WERI-Rb-1 (cell line): ENCODE results near the gene NFAM1.
A peak's percentile ranks its signal among the peaks of the same experiment; 100 is the strongest.

Experiments
- DNase-seq: peaks from one replicate; pipeline ENCODE4 v3.0.0-alpha.2; 2020
- H3K27ac ChIP-seq: fragments of 250-450 bp; sonication (Bioruptor Pico); 2 replicates; pipeline ENCODE4 v1.5.1; 2020; ENCODE audit warnings: mild to moderate bottlenecking, moderate library complexity
- H3K27me3 ChIP-seq: fragments of 250-450 bp; sonication (Bioruptor Pico); 2 replicates; pipeline ENCODE4 v1.5.1; 2021; ENCODE audit warnings: mild to moderate bottlenecking, low read depth, moderate library complexity; ENCODE audit not compliant: insufficient read depth, severe bottlenecking
- H3K36me3 ChIP-seq: fragments of 250-450 bp; sonication (Bioruptor Pico); 2 replicates; pipeline ENCODE4 v1.5.1; 2020; ENCODE audit warnings: mild to moderate bottlenecking, moderate library complexity
- H3K4me3 ChIP-seq: 2 replicates; pipeline ENCODE4 v1.5.1; 2011; ENCODE audit warnings: low read depth, mild to moderate bottlenecking, control low read depth, low read length
- H3K9me3 ChIP-seq: fragments of 250-450 bp; sonication (Bioruptor Pico); 2 replicates; pipeline ENCODE4 v1.5.1; 2021; ENCODE audit warnings: mild to moderate bottlenecking, moderate library complexity; ENCODE audit not compliant: severe bottlenecking
- TF ChIP-seq, protein P1 (sequence below): IDR thresholded peaks from 2 replicates; pipeline ENCODE4 v1.5.1; 2011; ENCODE audit warnings: low read depth, mild to moderate bottlenecking, control low read depth, inconsistent platforms, low read length

Gene NFAM1

GRCh38 chr22:42356533-42356932 is 75.7 kb downstream of the NFAM1 start:
- H3K27ac ChIP-seq: no peak overlapping the region
- H3K4me3 ChIP-seq: no peak overlapping the region
- TF ChIP-seq, protein P1, sequence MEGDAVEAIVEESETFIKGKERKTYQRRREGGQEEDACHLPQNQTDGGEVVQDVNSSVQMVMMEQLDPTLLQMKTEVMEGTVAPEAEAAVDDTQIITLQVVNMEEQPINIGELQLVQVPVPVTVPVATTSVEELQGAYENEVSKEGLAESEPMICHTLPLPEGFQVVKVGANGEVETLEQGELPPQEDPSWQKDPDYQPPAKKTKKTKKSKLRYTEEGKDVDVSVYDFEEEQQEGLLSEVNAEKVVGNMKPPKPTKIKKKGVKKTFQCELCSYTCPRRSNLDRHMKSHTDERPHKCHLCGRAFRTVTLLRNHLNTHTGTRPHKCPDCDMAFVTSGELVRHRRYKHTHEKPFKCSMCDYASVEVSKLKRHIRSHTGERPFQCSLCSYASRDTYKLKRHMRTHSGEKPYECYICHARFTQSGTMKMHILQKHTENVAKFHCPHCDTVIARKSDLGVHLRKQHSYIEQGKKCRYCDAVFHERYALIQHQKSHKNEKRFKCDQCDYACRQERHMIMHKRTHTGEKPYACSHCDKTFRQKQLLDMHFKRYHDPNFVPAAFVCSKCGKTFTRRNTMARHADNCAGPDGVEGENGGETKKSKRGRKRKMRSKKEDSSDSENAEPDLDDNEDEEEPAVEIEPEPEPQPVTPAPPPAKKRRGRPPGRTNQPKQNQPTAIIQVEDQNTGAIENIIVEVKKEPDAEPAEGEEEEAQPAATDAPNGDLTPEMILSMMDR: no peak

DNA sequence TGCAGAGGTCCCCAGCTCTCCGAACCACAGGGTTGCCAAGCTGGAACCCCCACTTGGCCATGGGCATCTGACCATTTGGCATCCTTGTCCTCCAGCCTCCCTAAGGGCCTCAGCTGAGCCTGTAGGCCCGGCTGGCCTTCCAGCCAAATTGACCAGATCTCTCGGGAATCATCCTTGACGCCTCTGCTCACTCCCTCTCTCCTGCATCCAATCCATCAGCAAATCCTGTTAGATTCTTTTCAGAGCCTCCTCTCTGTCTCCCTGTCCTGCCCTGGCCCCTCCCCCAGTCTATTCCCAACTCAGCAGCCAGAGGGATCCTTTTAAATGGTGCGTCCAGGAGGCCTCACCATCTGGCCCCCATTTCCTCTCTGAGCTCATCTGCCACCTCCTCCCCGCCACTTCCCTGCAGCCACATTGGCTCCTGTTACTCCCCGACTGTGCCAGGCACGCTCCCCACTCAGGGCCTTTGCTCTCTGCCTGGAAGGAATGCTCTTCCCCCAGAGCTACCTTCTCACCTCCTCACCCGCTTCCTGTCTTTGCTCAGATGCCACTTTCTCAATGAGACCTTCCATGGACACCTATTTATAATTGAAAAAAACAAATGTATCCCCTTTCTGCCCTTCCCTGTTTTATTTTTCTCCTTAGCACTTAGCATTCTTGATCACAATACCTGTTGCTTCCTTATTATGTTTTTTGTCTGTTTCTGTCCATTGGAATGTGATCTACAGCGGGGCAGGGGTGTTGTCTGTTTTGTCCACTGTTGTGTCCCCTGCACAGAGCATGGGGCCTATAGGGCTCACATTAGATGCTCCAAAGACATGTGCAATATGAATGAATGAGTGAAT is 78.1 kb downstream of the NFAM1 start:
- peak overlapping the region; percentile 77 for H3K27ac ChIP-seq
- H3K9me3 ChIP-seq: peaks cover 4% of the 10 kb centered on the region
- no peak overlapping the region for H3K4me3 ChIP-seq
- TF ChIP-seq, protein P1: peak; percentile 4; the same call in 1 of the 2 replicates
- H3K36me3 ChIP-seq: no peaks in the 10 kb centered on the region
- DNase-seq: peak; percentile 98
- no peaks in the 10 kb centered on the region for H3K27me3 ChIP-seq

More at GRCh38 chr22:42356533-42356932, 75.7 kb downstream of the NFAM1 start:
- Histone ChIP-seq H3K27me3 (no peaks in the 10 kb centered on the region), H3K36me3 (no peaks in the 10 kb centered on the region), H3K9me3 (no peaks in the 10 kb centered on the region)
- DNase-seq: no peak

GRCh38 chr22:42350373-42350772 is 81.8 kb downstream of the NFAM1 start:
- Histone ChIP-seq H3K27me3 (no peaks in the 10 kb centered on the region), H3K36me3 (no peaks in the 10 kb centered on the region), H3K4me3 (no peak overlapping the region), H3K27ac (no peak overlapping the region), H3K9me3 (peaks cover 4% of the 10 kb centered on the region)
- no peak for DNase-seq
- TF ChIP-seq, protein P1: no peak

DNA sequence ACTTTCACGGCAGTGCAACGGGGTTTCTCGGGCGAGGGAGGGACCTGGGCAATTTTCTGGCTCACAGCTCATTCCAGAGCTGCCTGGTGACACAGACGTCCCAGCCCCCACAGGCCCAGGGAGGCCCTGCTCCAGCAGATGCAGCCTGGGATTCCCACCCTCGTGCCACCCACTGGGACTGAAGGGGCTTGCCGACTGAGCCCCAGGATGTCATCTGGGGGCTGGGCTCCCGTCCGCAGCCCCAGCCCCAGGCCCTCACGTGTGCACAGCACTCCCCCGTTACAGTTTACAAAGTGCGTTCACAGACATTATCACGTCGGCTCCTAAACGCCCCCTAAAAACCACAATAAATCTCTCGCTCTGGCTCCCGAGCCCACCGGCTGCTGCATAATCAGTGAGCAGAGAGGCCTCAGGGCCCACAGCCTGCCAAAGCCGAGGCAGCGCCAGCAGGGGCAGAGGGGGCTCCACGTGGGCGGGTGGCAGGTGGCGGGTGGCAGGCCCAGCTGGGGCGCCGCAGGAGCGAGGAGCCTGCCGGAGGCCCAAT is 84.8 kb downstream of the NFAM1 start:
- H3K27ac ChIP-seq: no peak overlapping the region

GRCh38 chr22:42346722-42347121 is 85.5 kb downstream of the NFAM1 start:
- Histone ChIP-seq H3K27me3 (no peaks in the 10 kb centered on the region), H3K4me3 (no peak overlapping the region), H3K9me3 (peaks cover 4% of the 10 kb centered on the region), H3K36me3 (no peaks in the 10 kb centered on the region), H3K27ac (no peak overlapping the region)
- no peak for DNase-seq
- TF ChIP-seq, protein P1: no peak

More for the DNA sequence above, 84.8 kb downstream of the NFAM1 start:
- Histone ChIP-seq H3K9me3 (peaks cover 4% of the 10 kb centered on the region), H3K27me3 (no peaks in the 10 kb centered on the region), H3K4me3 (no peak overlapping the region), H3K36me3 (no peaks in the 10 kb centered on the region)
- DNase-seq: no peak
- TF ChIP-seq, protein P1: no peak
